Neural cell (in vitro differentiated cells): Measurements from ENCODE around the gene PTPN1. TPM values are rescaled to one million over a fixed set of nuclear protein-coding genes. Genes with fewer than 3 reads are reported as not detected.

ENCODE experiments used
- H2AFZ ChIP-seq: fragments of 200-600, 300-800 bp; sonication (generic), shearing (Covaris generic); 2 replicates; pipeline ENCODE4 v1.6.0; 2014; ENCODE audit warnings: low read depth, mild to moderate bottlenecking, antibody characterized with exemption, low read length, moderate library complexity
- H3F3A ChIP-seq: fragments of 200-600 bp; shearing (Covaris generic); 2 replicates; pipeline ENCODE4 v1.6.1; 2016; ENCODE audit warnings: mild to moderate bottlenecking, moderate library complexity, mixed read lengths, antibody characterized with exemption, low read length; ENCODE audit not compliant: insufficient read depth, poor library complexity, severe bottlenecking
- H3K27ac ChIP-seq: fragments of 200-600, 300-800 bp; sonication (generic), shearing (Covaris generic); 2 replicates; pipeline ENCODE4 v1.5.1; 2014; ENCODE audit warnings: mild to moderate bottlenecking, low read length, moderate library complexity
- H3K27me3 ChIP-seq: fragments of 300-800, 200-600 bp; sonication (generic), shearing (Covaris generic); 2 replicates; pipeline ENCODE4 v1.6.0; 2014; ENCODE audit warnings: mild to moderate bottlenecking, low read depth, low read length, moderate library complexity; ENCODE audit not compliant: insufficient read depth
- H3K36me3 ChIP-seq: fragments of 300-800, 200-600 bp; sonication (generic), shearing (Covaris generic); 2 replicates; pipeline ENCODE4 v1.5.1; 2014; ENCODE audit warnings: mild to moderate bottlenecking, antibody characterized with exemption, low read length, moderate library complexity; ENCODE audit not compliant: insufficient read depth
- H3K4me2 ChIP-seq: fragments of 300-800, 200-600 bp; sonication (generic), shearing (Covaris generic); 2 replicates; pipeline ENCODE4 v1.6.0; 2014; ENCODE audit warnings: mild to moderate bottlenecking, low read length
- H3K4me3 ChIP-seq: fragments of 300-800, 200-600 bp; sonication (generic), shearing (Covaris generic); 2 replicates; pipeline ENCODE4 v1.5.1; 2014; ENCODE audit warnings: mild to moderate bottlenecking, low read length, moderate library complexity
- H3K79me2 ChIP-seq: fragments of 200-600 bp; shearing (Covaris generic); replicated peaks from 2 replicates; pipeline ENCODE4 v1.6.0; 2014; ENCODE audit warnings: mild to moderate bottlenecking, low read length, moderate library complexity; ENCODE audit not compliant: insufficient read depth
- H3K9ac ChIP-seq: fragments of 300-800, 200-600 bp; sonication (generic), shearing (Covaris generic); 2 replicates; pipeline ENCODE4 v1.6.1; 2016; ENCODE audit warnings: mild to moderate bottlenecking, low read length, mixed read lengths
- H3K9me2 ChIP-seq: fragments of 200-600 bp; shearing (Covaris generic); 2 replicates; pipeline ENCODE4 v1.6.1; 2016; ENCODE audit warnings: mild to moderate bottlenecking, low read length, mixed read lengths; ENCODE audit not compliant: insufficient read depth
- H3K9me3 ChIP-seq: fragments of 200-600, 300-800 bp; sonication (generic), shearing (Covaris generic); 2 replicates; pipeline ENCODE4 v1.6.1; 2016; ENCODE audit warnings: mild to moderate bottlenecking, mixed run types, low read length, moderate library complexity, mixed read lengths
- H4K20me1 ChIP-seq: fragments of 200-600 bp; shearing (Covaris generic); 2 replicates; pipeline ENCODE4 v1.6.1; 2016; ENCODE audit warnings: mild to moderate bottlenecking, mixed run types; ENCODE audit not compliant: insufficient read depth
- CTCF ChIP-seq: fragments of 450-650 bp; IDR thresholded peaks from 2 replicates; pipeline ENCODE4 v1.5.1; 2014; ENCODE audit warnings: antibody characterized with exemption, mild to moderate bottlenecking, moderate library complexity; ENCODE audit not compliant: poor library complexity, severe bottlenecking
- EP300 ChIP-seq: fragments of 450-650 bp; conservative IDR thresholded peaks from 2 replicates; pipeline ENCODE4 v1.6.1; 2014; ENCODE audit warnings: antibody characterized with exemption, mild to moderate bottlenecking, moderate library complexity; ENCODE audit not compliant: poor library complexity, severe bottlenecking
- EZH2 ChIP-seq: fragments of 200-600, 300-800 bp; shearing (Covaris generic), sonication (generic); IDR thresholded peaks from 2 replicates; pipeline ENCODE4 v1.6.1; 2014; ENCODE audit warnings: antibody characterized with exemption, low read length, borderline replicate concordance, mild to moderate bottlenecking; ENCODE audit not compliant: insufficient read depth, poor library complexity, severe bottlenecking
- MXI1 ChIP-seq: fragments of 450-650 bp; conservative IDR thresholded peaks from 2 replicates; pipeline ENCODE4 v1.6.1; 2014; ENCODE audit warnings: antibody characterized with exemption, mild to moderate bottlenecking; ENCODE audit not compliant: poor library complexity, severe bottlenecking
- POLR2AphosphoS5 ChIP-seq: IDR thresholded peaks from 2 replicates; pipeline ENCODE4 v1.6.1; 2012
- RAD21 ChIP-seq: fragments of 450-650 bp; conservative IDR thresholded peaks from 2 replicates; pipeline ENCODE4 v1.6.1; 2014; ENCODE audit warnings: antibody characterized with exemption, mild to moderate bottlenecking, moderate library complexity
- SMC3 ChIP-seq: fragments of 450-650 bp; conservative IDR thresholded peaks from 2 replicates; pipeline ENCODE4 v1.6.1; 2014; ENCODE audit warnings: antibody characterized with exemption, mild to moderate bottlenecking, moderate library complexity; ENCODE audit not compliant: poor library complexity
- TAF1 ChIP-seq: IDR thresholded peaks from 2 replicates; pipeline ENCODE4 v1.6.1; 2012; ENCODE audit warnings: low read depth
- polyA plus RNA-seq: library from polyadenylated mRNA; depleted of rRNA; stranded (reverse); fragments of >200 nt; gene quantifications from 2 replicates; pipeline ENCODE4 v1.2.3, GENCODE V29; 2014
- TF ChIP-seq, protein P1 (sequence below): IDR thresholded peaks from 2 replicates; pipeline ENCODE4 v1.6.1; 2012; ENCODE audit warnings: borderline replicate concordance

Gene PTPN1
- polyA plus RNA-seq, 1 donor from 2014 or later, result 48.1 TPM

- Histone ChIP-seq H3K9me3 (peaks cover 7% of the 10 kb centered on the region), H3K27me3 (no peaks in the 10 kb centered on the region), H3K4me3 (no peak overlapping the region), H3K36me3 (no peaks in the 10 kb centered on the region), H3K79me2 (no peaks in the 10 kb centered on the region), H3K27ac (no peak overlapping the region), H2AFZ (no peak overlapping the region), H3F3A (no peaks in the 10 kb centered on the region), H4K20me1 (no peaks in the 10 kb centered on the region), H3K4me2 (no peak overlapping the region), H3K9me2 (no peaks in the 10 kb centered on the region), H3K9ac (no peak overlapping the region)
- TF ChIP-seq, protein P1, sequence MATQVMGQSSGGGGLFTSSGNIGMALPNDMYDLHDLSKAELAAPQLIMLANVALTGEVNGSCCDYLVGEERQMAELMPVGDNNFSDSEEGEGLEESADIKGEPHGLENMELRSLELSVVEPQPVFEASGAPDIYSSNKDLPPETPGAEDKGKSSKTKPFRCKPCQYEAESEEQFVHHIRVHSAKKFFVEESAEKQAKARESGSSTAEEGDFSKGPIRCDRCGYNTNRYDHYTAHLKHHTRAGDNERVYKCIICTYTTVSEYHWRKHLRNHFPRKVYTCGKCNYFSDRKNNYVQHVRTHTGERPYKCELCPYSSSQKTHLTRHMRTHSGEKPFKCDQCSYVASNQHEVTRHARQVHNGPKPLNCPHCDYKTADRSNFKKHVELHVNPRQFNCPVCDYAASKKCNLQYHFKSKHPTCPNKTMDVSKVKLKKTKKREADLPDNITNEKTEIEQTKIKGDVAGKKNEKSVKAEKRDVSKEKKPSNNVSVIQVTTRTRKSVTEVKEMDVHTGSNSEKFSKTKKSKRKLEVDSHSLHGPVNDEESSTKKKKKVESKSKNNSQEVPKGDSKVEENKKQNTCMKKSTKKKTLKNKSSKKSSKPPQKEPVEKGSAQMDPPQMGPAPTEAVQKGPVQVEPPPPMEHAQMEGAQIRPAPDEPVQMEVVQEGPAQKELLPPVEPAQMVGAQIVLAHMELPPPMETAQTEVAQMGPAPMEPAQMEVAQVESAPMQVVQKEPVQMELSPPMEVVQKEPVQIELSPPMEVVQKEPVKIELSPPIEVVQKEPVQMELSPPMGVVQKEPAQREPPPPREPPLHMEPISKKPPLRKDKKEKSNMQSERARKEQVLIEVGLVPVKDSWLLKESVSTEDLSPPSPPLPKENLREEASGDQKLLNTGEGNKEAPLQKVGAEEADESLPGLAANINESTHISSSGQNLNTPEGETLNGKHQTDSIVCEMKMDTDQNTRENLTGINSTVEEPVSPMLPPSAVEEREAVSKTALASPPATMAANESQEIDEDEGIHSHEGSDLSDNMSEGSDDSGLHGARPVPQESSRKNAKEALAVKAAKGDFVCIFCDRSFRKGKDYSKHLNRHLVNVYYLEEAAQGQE, result no peak
- TF ChIP-seq MXI1 (no peak), SMC3 (no peak), CTCF (no peak), EP300 (no peak), EZH2 (no peak), RAD21 (no peak), POLR2AphosphoS5 (no peak), TAF1 (no peak)
Observed at GRCh38 chr20:50624351-50625016, 114.3 kb downstream of the PTPN1 start.

- Histone ChIP-seq H4K20me1 (no peaks in the 10 kb centered on the region), H3K36me3 (no peaks in the 10 kb centered on the region), H3K4me3 (no peak overlapping the region), H3K9me2 (no peaks in the 10 kb centered on the region), H3K79me2 (no peaks in the 10 kb centered on the region), H3K27ac (no peak overlapping the region), H3K4me2 (no peak overlapping the region), H3K9me3 (peaks cover 4% of the 10 kb centered on the region), H3K9ac (no peak overlapping the region), H3K27me3 (no peaks in the 10 kb centered on the region), H2AFZ (no peak overlapping the region), H3F3A (no peaks in the 10 kb centered on the region)
- TF ChIP-seq EZH2, result no peak
- TF ChIP-seq TAF1, result no peak
- TF ChIP-seq, protein P1, result no peak
- TF ChIP-seq SMC3, result no peak
- no peak for TF ChIP-seq CTCF
- no peak for TF ChIP-seq POLR2AphosphoS5
- TF ChIP-seq MXI1, result no peak
Observed at GRCh38 chr20:50625986-50626677, 115.9 kb downstream of the PTPN1 start.
